Caco-2 (cell line): ENCODE data around the gene SHROOM3. TPM values are rescaled to one million over a fixed set of nuclear protein-coding genes. Genes with fewer than 3 reads are reported as not detected.

Source experiments
- BruUV-seq: library from RNA; stranded (reverse); fragments of 400-500 nt; replicated peaks from 2 replicates; lab custom pipeline; 2021; lab: Mats Ljungman, UMichigan
- CTCF ChIA-PET: fragments of 300-600 bp; sonication (Branson Sonifier 250); formaldehyde crosslinking; loops from one replicate; lab custom pipeline; 2022; ENCODE audit warnings: antibody characterized with exemption; lab: Charles Lee
- POLR2A ChIA-PET: fragments of 300-600 bp; sonication (Branson Sonifier 250); formaldehyde crosslinking; loops from one replicate; lab custom pipeline; 2022; ENCODE audit warnings: antibody characterized with exemption; lab: Charles Lee
- DNase-seq, 2 experiments: peaks; one replicate each; pipeline versions ENCODE4 v3.0.0 to v3.0.0-alpha.2; 2020 to 2022
- H3K27me3 ChIP-seq: replicated peaks from 2 replicates; pipeline ENCODE4 v1.6.0; 2011; ENCODE audit warnings: low read length; ENCODE audit not compliant: control insufficient read depth, insufficient read depth
- H3K36me3 ChIP-seq: 2 replicates; pipeline ENCODE4 v1.5.1; 2011; ENCODE audit warnings: low read length; ENCODE audit not compliant: control insufficient read depth, insufficient read depth
- H3K4me1 ChIP-seq: fragments of 250-450 bp; sonication (Bioruptor Pico); 2 replicates; pipeline ENCODE4 v1.5.1; 2020; ENCODE audit warnings: mild to moderate bottlenecking
- H3K4me3 ChIP-seq: 2 replicates; pipeline ENCODE4 v1.5.1; 2011; ENCODE audit warnings: low read depth, mild to moderate bottlenecking, control low read depth, low read length
- H3K9me3 ChIP-seq: fragments of 250-450 bp; sonication (Bioruptor Pico); 2 replicates; pipeline ENCODE4 v1.5.1; 2020; ENCODE audit warnings: mild to moderate bottlenecking, moderate library complexity
- H3K27ac Mint-ChIP-seq: one replicate; pipeline ENCODE4 v1.8.0; 2022; ENCODE audit warnings: mixed read lengths; ENCODE audit not compliant: unreplicated experiment
- H3K27me3 Mint-ChIP-seq: one replicate; pipeline ENCODE4 v1.8.0; 2022; ENCODE audit warnings: mixed read lengths; ENCODE audit not compliant: insufficient read depth, unreplicated experiment
- H3K36me3 Mint-ChIP-seq: one replicate; pipeline ENCODE4 v1.8.0; 2022; ENCODE audit warnings: mild to moderate bottlenecking, mixed read lengths; ENCODE audit not compliant: insufficient read depth, unreplicated experiment
- H3K4me1 Mint-ChIP-seq: one replicate; pipeline ENCODE4 v1.8.0; 2022; ENCODE audit warnings: low read depth, mixed read lengths; ENCODE audit not compliant: unreplicated experiment
- H3K4me3 Mint-ChIP-seq: one replicate; pipeline ENCODE4 v1.8.0; 2022; ENCODE audit warnings: mild to moderate bottlenecking, moderate library complexity, mixed read lengths; ENCODE audit not compliant: unreplicated experiment
- H3K9me3 Mint-ChIP-seq: one replicate; pipeline ENCODE4 v1.8.0; 2022; ENCODE audit warnings: mixed read lengths; ENCODE audit not compliant: unreplicated experiment
- CTCF ChIP-seq, 2 experiments: fragments of 200-600 bp in 1 of 2; IDR thresholded peaks; 1 replicate in 1 of 2; 2 replicates in 1 of 2; pipeline versions ENCODE4 v1.5.1 to v1.8.0; 2011 to 2022; ENCODE audit warnings: antibody characterized with exemption in 1 of 2, control low read depth in 1 of 2, inconsistent platforms in 1 of 2, low read depth in 1 of 2, low read length in 1 of 2, mild to moderate bottlenecking in 1 of 2, moderate library complexity in 1 of 2; ENCODE audit not compliant: insufficient read depth in 1 of 2, severe bottlenecking in 1 of 2, unreplicated experiment in 1 of 2
- intact Hi-C: fragments of 100-400 bp; cut with micrococcal nuclease; formaldehyde crosslinking; loops from one replicate; pipeline ENCODE4 v1.10.0; 2022; ENCODE audit not compliant: unreplicated experiment
- total RNA-seq: library from RNA; stranded (reverse); gene quantifications from 2 replicates; pipeline ENCODE4 v1.2.3, GENCODE V29; 2022

The SHROOM3 gene
- total RNA-seq, 1 experiment from 2014 or later, result 16.3 TPM

- Mint-ChIP-seq H3K36me3 (peaks cover 25% of the 10 kb centered on the region), H3K9me3 (no peaks in the 10 kb centered on the region), H3K27me3 (no peaks in the 10 kb centered on the region), H3K4me3 (no peak overlapping the region), H3K27ac (no peak overlapping the region), H3K4me1 (peaks cover 14% of the 10 kb centered on the region)
- Histone ChIP-seq H3K36me3 (no peaks in the 10 kb centered on the region), H3K9me3 (no peaks in the 10 kb centered on the region), H3K4me3 (no peak overlapping the region), H3K4me1 (0 out of 2 replicates have a peak, but pooled peaks cover 3% of the 10 kb centered on the region), H3K27me3 (no peaks in the 10 kb centered on the region)
- intact Hi-C loops, result no loop called here
- no TSS peak for BruUV-seq
- POLR2A ChIA-PET, result no interaction called here
- DNase-seq, result no peak
- no peak for TF ChIP-seq CTCF (IDR thresholded peaks at IDR 0.05; ENCODE audit: insufficient read depth in 1 of 2, low read depth in 1 of 2, low read length in 1 of 2, severe bottlenecking in 1 of 2, unreplicated experiment in 1 of 2)
- CTCF ChIA-PET, result no interaction called here
Measured at GRCh38 chr4:76750716-76751115, 315.7 kb downstream of the SHROOM3 start.

- Histone ChIP-seq H3K4me1 (0 out of 2 replicates have a peak, but pooled peaks cover 3% of the 10 kb centered on the region), H3K27me3 (no peaks in the 10 kb centered on the region), H3K9me3 (no peaks in the 10 kb centered on the region), H3K4me3 (no peak overlapping the region), H3K36me3 (no peaks in the 10 kb centered on the region)
- H3K4me3 Mint-ChIP-seq, result no peak overlapping the region
- peaks cover 14% of the 10 kb centered on the region for H3K4me1 Mint-ChIP-seq
- intact Hi-C loops, result no loop called here
- H3K9me3 Mint-ChIP-seq, result no peaks in the 10 kb centered on the region
- H3K27me3 Mint-ChIP-seq, result no peaks in the 10 kb centered on the region
- POLR2A ChIA-PET, result no interaction called here
- DNase-seq, result no peak
- CTCF ChIA-PET, result no interaction called here
- BruUV-seq, result no TSS peak
- H3K27ac Mint-ChIP-seq, result no peak overlapping the region
- peaks cover 25% of the 10 kb centered on the region for H3K36me3 Mint-ChIP-seq
- no peak for TF ChIP-seq CTCF (IDR thresholded peaks at IDR 0.05; ENCODE audit: insufficient read depth in 1 of 2, low read depth in 1 of 2, low read length in 1 of 2, severe bottlenecking in 1 of 2, unreplicated experiment in 1 of 2)
Measured at GRCh38 chr4:76751612-76752343, 316.7 kb downstream of the SHROOM3 start.

- BruUV-seq, result no TSS peak
- H3K27me3 Mint-ChIP-seq, result no peaks in the 10 kb centered on the region
- no peak for DNase-seq
- no peak for TF ChIP-seq CTCF (IDR thresholded peaks at IDR 0.05; ENCODE audit: insufficient read depth in 1 of 2, low read depth in 1 of 2, low read length in 1 of 2, severe bottlenecking in 1 of 2, unreplicated experiment in 1 of 2)
- Histone ChIP-seq H3K27me3 (no peaks in the 10 kb centered on the region), H3K4me3 (no peak overlapping the region), H3K4me1 (0 out of 2 replicates have a peak, but pooled peaks cover 3% of the 10 kb centered on the region), H3K36me3 (no peaks in the 10 kb centered on the region), H3K9me3 (no peaks in the 10 kb centered on the region)
- peaks cover 14% of the 10 kb centered on the region for H3K4me1 Mint-ChIP-seq
- peaks cover 25% of the 10 kb centered on the region for H3K36me3 Mint-ChIP-seq
- intact Hi-C loops, result no loop called here
- CTCF ChIA-PET, result no interaction called here
- H3K4me3 Mint-ChIP-seq, result no peak overlapping the region
- POLR2A ChIA-PET, result no interaction called here
- H3K27ac Mint-ChIP-seq, result no peak overlapping the region
- H3K9me3 Mint-ChIP-seq, result no peaks in the 10 kb centered on the region
Measured at GRCh38 chr4:76752861-76753501, 318.0 kb downstream of the SHROOM3 start.
